ENCODE results near the gene GLT8D2.
A peak's percentile ranks its signal among the peaks of the same experiment; 100 is the strongest.

The GLT8D2 gene

GRCh38 chr12:104049903-104050356, at the start of gene GLT8D2:
Gene GLT8D2, minus strand, starts transcription at chr12:104050187. Its CDS starts 30,539 bp downstream, at chr12:104019648.
- DNase-seq: no peak

GRCh38 chr12:104097954-104098353, 48.0 kb upstream of the GLT8D2 start:
- DNase-seq: no peak

- no peak for DNase-seq
Observed at GRCh38 chr12:104095289-104095688, 45.3 kb upstream of the GLT8D2 start.

- no peak for DNase-seq
Observed at GRCh38 chr12:104094284-104094683, 44.3 kb upstream of the GLT8D2 start.

GRCh38 chr12:104091136-104091535, 41.1 kb upstream of the GLT8D2 start:
- no peak for DNase-seq

- no peak for DNase-seq
Observed at GRCh38 chr12:104090685-104091084, 40.7 kb upstream of the GLT8D2 start.

GRCh38 chr12:104083769-104084475, 33.9 kb upstream of the GLT8D2 start:
- DNase-seq: no peak

GRCh38 chr12:104080764-104081163, 30.8 kb upstream of the GLT8D2 start:
- no peak for DNase-seq

- no peak for DNase-seq
Observed at GRCh38 chr12:104079024-104079423, 29.0 kb upstream of the GLT8D2 start.

GRCh38 chr12:104073699-104074098, 23.7 kb upstream of the GLT8D2 start:
- no peak for DNase-seq

GRCh38 chr12:104072099-104072498, 22.1 kb upstream of the GLT8D2 start:
- DNase-seq: no peak

GRCh38 chr12:104064842-104065427, 14.9 kb upstream of the GLT8D2 start:
- no peak for DNase-seq

- DNase-seq: peak; percentile 90
Observed at GRCh38 chr12:104064031-104064841, 14.2 kb upstream of the GLT8D2 start, which contains the start of gene HCFC2. Gene HCFC2, plus strand, starts transcription at chr12:104064531. Its CDS starts 30 bp downstream, at chr12:104064561.

GRCh38 chr12:104063712-104064030, 13.7 kb upstream of the GLT8D2 start:
- peak; percentile 37 for DNase-seq

GRCh38 chr12:104060791-104061190, 10.8 kb upstream of the GLT8D2 start:
- DNase-seq: no peak

- no peak for DNase-seq
Observed at GRCh38 chr12:104059963-104060362, 10.0 kb upstream of the GLT8D2 start.

- DNase-seq: no peak
Observed at GRCh38 chr12:104058802-104059201, 8.8 kb upstream of the GLT8D2 start.

GRCh38 chr12:104057771-104058197, 7.8 kb upstream of the GLT8D2 start:
- no peak for DNase-seq

GRCh38 chr12:104056419-104056972, 6.5 kb upstream of the GLT8D2 start:
- no peak for DNase-seq

GRCh38 chr12:104055686-104056388, 5.8 kb upstream of the GLT8D2 start:
- peak; percentile 97 for DNase-seq

- DNase-seq: no peak
Observed at GRCh38 chr12:104054681-104055346, 4.8 kb upstream of the GLT8D2 start.

GRCh38 chr12:104050436-104050835, 449 bp upstream of the GLT8D2 start:
- no peak for DNase-seq
